Stimulated activated CD8-positive, alpha-beta memory T cell treated with anti-CD3 and anti-CD28 coated beads, Interleukin-12 subunit alpha, Interleukin-12 subunit beta, amount 100 ng/mL, for 4 hours (primary cell): ENCODE measurements around the gene SPARC.

Experiments
- DNase-seq: peaks from one replicate; pipeline ENCODE4 v3.0.0-alpha.2; 2020; ENCODE audit warnings: low read depth

The SPARC gene

DNA sequence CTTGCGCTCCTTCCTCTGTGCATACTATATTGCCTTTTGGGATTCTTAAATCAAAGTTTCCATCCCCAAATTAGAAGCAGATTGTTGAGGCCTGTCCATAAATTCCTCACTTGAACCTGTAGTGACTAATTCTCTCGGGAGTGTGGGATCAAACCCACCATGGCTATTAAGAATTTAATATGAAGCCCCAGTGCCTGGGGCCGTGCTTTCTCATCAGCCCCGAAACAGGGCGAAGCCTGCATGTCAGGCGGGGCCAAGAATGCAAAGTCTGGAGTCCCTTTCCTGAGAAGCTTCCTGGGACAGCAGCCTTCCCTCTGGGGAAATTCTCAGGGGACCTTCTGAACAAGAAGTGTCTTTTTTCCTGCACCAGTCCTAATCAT lies 66.3 kb downstream of the SPARC start:
- DNase-seq: no peak

- DNase-seq: no peak
Measured at GRCh38 chr5:151619812-151620460, 66.8 kb downstream of the SPARC start.

GRCh38 chr5:151618907-151619306 lies 67.8 kb downstream of the SPARC start:
- DNase-seq: no peak

DNA sequence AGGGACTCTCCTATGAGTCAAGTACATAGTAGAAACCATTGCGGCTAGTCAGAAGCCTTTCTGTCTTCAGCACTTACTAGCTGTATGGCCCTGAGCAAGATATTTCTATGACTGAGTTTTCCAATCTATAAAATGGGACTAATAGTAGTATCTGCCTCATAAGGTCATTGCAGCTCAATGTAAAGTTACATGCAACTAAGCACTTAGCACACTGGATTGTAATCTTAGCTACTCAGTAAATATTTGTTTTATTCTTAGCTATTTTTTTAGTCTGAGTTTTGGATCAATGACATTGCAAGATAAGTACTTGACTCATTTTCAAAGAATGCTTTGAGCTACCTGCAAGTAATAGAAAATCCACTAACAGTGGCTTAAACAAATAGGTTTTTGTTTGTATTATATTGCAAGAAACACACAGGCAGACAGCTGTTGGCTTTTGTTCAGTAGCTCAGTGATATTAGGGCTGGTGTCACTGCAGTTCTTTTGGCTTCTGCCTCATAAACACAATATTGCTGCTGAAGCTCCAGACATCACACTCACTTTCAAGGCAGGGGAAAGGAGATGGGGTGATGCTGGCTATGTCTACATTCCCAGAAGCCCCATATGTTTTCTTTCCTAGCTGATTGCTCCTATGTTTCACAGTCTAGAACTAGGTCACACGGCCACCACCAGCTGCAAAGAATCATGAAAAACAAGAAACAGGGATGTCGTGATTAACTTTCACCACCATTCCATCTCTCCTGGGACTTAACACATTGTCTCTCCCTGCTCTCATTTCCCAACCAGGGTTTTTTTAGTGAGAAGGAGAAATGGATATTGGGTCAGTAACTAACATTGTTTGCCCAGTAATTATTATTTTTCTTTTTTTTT lies 68.6 kb downstream of the SPARC start:
- no peak for DNase-seq

GRCh38 chr5:151617383-151617840 lies 69.3 kb downstream of the SPARC start:
- no peak for DNase-seq

GRCh38 chr5:151615431-151615830 lies 71.3 kb downstream of the SPARC start:
- DNase-seq: no peak

DNA sequence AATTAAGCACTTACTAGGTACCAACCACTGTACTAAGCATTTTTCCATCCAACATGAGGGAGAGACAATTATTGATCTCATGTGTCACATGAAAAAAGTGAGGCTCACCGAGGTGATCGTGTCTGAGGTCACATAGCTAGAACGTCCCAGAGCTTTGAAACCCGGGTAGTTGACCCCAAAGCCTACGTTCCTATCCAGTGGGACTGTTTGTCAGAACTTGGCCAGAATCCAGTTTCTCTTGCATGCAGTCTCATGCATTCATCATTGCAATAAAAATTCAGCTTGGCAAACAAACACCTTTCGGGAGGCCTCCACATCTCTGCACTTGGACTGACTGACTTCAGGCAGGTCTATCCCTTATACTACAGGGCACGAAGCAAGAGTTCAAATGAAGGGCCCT lies 72.2 kb downstream of the SPARC start:
- no peak for DNase-seq

DNA sequence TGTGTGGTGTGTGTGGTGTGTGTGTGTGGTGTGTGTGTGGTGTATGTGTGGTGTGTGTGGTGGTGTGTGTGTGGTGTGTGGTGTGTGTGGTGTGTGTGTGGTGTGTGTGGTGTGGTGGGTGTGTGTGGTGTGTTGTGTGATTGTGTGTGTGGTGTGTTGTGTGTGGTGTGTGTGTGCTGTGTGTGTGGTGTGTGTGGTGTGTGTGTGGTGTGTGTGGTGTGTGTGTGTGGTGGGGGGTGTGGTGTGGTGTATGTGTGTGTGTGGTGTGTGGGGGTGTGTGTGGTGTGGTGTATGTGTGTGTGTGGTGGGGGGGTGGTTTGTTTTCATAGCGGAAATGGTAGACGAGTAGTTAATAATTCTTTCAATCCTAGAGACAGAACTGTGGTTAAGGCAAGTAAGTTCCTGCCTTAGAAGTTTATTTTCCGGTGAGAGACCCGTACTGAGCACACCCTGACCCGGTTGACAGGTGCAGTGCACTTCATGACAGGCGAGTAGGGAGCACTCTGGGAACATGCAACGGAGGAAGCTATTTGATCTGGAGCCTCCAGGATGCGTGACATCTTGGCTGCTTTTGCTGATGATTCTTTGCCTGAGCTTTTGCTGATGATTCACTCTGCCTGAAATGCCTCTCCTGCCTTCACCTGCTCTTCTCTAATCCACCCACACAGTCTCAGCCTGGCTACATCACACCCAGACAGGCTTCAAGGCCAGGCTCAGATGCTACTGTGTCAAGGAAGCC lies 73.9 kb downstream of the SPARC start:
- DNase-seq: no peak

DNA sequence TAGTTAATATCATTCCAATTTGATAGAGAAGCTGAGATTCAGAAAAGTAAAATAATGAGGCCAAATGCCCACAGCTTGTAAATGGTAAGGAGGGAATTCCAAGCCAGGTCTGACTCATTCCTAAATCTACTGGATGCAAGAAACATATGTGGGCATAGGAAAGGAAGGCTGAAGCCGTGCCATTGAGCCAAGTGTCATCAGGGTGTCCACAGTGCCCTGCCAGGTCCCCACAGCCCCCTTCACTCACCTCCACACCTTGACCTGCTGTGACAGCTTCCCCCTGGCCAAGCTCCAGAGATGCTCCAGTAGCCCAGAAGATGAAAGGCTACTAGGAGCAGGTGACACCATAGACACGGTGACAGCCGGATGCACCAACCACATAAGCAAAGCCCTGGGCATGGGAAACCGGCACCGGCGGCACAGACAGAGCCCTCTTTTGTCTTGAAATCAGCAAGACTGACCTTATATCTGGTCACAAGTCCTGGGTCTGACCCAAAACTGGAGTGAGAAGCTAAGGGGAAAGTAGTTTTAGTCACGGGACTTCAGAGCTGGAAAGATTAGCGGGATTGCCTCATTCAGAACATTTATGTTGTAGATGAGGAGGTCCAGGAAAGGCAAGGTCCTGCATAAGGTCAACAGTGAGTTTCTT lies 75.5 kb downstream of the SPARC start:
- no peak for DNase-seq
